HEK293T (cell line): ENCODE measurements around the gene SIGLEC7.

ENCODE experiments used
- CTCF ChIA-PET: fragments of 350-600 bp; formaldehyde crosslinking; extraction: SDS; loops from one replicate; lab custom pipeline; 2021; ENCODE audit warnings: antibody characterized with exemption, inconsistent platforms; lab: Yijun Ruan, JAX
- POLR2A ChIA-PET: fragments of 350-600 bp; formaldehyde crosslinking; extraction: SDS; loops from one replicate; lab custom pipeline; 2020; ENCODE audit warnings: antibody characterized with exemption, inconsistent platforms; lab: Yijun Ruan, JAX
- DNase-seq: peaks from one replicate; pipeline ENCODE4 v3.0.0; 2012; ENCODE audit warnings: mixed read lengths; ENCODE audit errors: extremely low spot score
- ARNT ChIP-seq: fragments of 450-650 bp; IDR thresholded peaks from 2 replicates; pipeline ENCODE4 v1.6.1; 2017; ENCODE audit warnings: mild to moderate bottlenecking
- BHLHE40 ChIP-seq: fragments of 450-650 bp; IDR thresholded peaks from 2 replicates; pipeline ENCODE4 v1.6.1; 2016; ENCODE audit warnings: mild to moderate bottlenecking, moderate library complexity, borderline replicate concordance
- CTBP1 ChIP-seq: fragments of 450-650 bp; IDR thresholded peaks from 2 replicates; pipeline ENCODE4 v1.6.1; 2016; ENCODE audit warnings: borderline replicate concordance
- ELF4 ChIP-seq: fragments of 450-650 bp; IDR thresholded peaks from 2 replicates; pipeline ENCODE4 v1.6.1; 2017; ENCODE audit warnings: antibody characterized with exemption
- FOXA1 ChIP-seq: fragments of 450-650 bp; IDR thresholded peaks from 2 replicates; pipeline ENCODE4 v1.6.1; 2016; ENCODE audit warnings: mild to moderate bottlenecking
- FOXK2 ChIP-seq: fragments of 450-650 bp; IDR thresholded peaks from 2 replicates; pipeline ENCODE4 v1.6.1; 2016; ENCODE audit warnings: mild to moderate bottlenecking
- FOXM1 ChIP-seq: fragments of 450-650 bp; IDR thresholded peaks from 2 replicates; pipeline ENCODE4 v1.6.1; 2017; ENCODE audit warnings: mild to moderate bottlenecking, borderline replicate concordance
- HDGF ChIP-seq: fragments of 450-650 bp; IDR thresholded peaks from 2 replicates; pipeline ENCODE4 v1.6.1; 2017; ENCODE audit warnings: antibody characterized with exemption, borderline replicate concordance
- L3MBTL2 ChIP-seq: fragments of 450-650 bp; conservative IDR thresholded peaks from 2 replicates; pipeline ENCODE4 v1.6.1; 2016; ENCODE audit warnings: mild to moderate bottlenecking
- LEF1 ChIP-seq: fragments of 450-650 bp; IDR thresholded peaks from 2 replicates; pipeline ENCODE4 v1.6.1; 2017; ENCODE audit warnings: mild to moderate bottlenecking, borderline replicate concordance
- NFRKB ChIP-seq: fragments of 450-650 bp; IDR thresholded peaks from 2 replicates; pipeline ENCODE4 v1.6.1; 2016; ENCODE audit warnings: mild to moderate bottlenecking, moderate library complexity
- PKNOX1 ChIP-seq: fragments of 450-650 bp; IDR thresholded peaks from 2 replicates; pipeline ENCODE4 v1.6.1; 2016
- SP1 ChIP-seq: fragments of 450-650 bp; IDR thresholded peaks from 2 replicates; pipeline ENCODE4 v1.6.1; 2017
- SUZ12 ChIP-seq: fragments of 450-650 bp; IDR thresholded peaks from 2 replicates; pipeline ENCODE4 v1.6.1; 2016; ENCODE audit warnings: mild to moderate bottlenecking
- TARDBP ChIP-seq: fragments of 450-650 bp; IDR thresholded peaks from 2 replicates; pipeline ENCODE4 v1.6.1; 2016
- ZNF384 ChIP-seq: fragments of 450-650 bp; IDR thresholded peaks from 2 replicates; pipeline ENCODE4 v1.6.1; 2016

SIGLEC7 gene

GRCh38 chr19:51187395-51188226 is 45.5 kb downstream of the SIGLEC7 start:
- POLR2A ChIA-PET, result no interaction called here
- TF ChIP-seq L3MBTL2 (no peak), SP1 (no peak), NFRKB (no peak), FOXA1 (no peak), FOXM1 (no peak), BHLHE40 (no peak), ARNT (no peak), HDGF (no peak), SUZ12 (no peak), ZNF384 (no peak), ELF4 (no peak), TARDBP (no peak), FOXK2 (no peak), LEF1 (no peak)
- no peak for DNase-seq
- CTCF ChIA-PET, result no interaction called here

GRCh38 chr19:51188227-51188559 is 46.1 kb downstream of the SIGLEC7 start:
- CTCF ChIA-PET, result no interaction called here
- no peak for DNase-seq
- POLR2A ChIA-PET, result no interaction called here
- TF ChIP-seq L3MBTL2 (no peak), NFRKB (no peak), FOXM1 (no peak), SP1 (no peak), TARDBP (no peak), SUZ12 (no peak)

- no peak for TF ChIP-seq CTBP1
- no peak for TF ChIP-seq BHLHE40
- no peak for TF ChIP-seq SP1
- TF ChIP-seq FOXK2, result no peak
- TF ChIP-seq ZNF384, result no peak
- TF ChIP-seq ELF4, result no peak
- no peak for TF ChIP-seq ARNT
- TF ChIP-seq HDGF, result no peak
- TF ChIP-seq FOXM1, result no peak
- TF ChIP-seq TARDBP, result no peak
- no peak for TF ChIP-seq PKNOX1
- no peak for TF ChIP-seq LEF1
- TF ChIP-seq L3MBTL2, result no peak
- no peak for TF ChIP-seq SUZ12
- no peak for TF ChIP-seq NFRKB
- TF ChIP-seq FOXA1, result no peak
- CTCF ChIA-PET, result no interaction called here
- POLR2A ChIA-PET, result no interaction called here
Observed at GRCh38 chr19:51192689-51193088, 50.6 kb downstream of the SIGLEC7 start.

GRCh38 chr19:51194527-51195315 is 52.6 kb downstream of the SIGLEC7 start:
- POLR2A ChIA-PET, result no interaction called here
- no peak for TF ChIP-seq PKNOX1
- CTCF ChIA-PET, result no interaction called here
- no peak for DNase-seq

More at GRCh38 chr19:51192689-51193088, 50.6 kb downstream of the SIGLEC7 start:
- DNase-seq, result no peak

- TF ChIP-seq FOXM1 (no peak), ELF4 (no peak), L3MBTL2 (no peak), FOXA1 (no peak), LEF1 (no peak)
- CTCF ChIA-PET, result no interaction called here
- POLR2A ChIA-PET, result no interaction called here
- no peak for DNase-seq
Observed at GRCh38 chr19:51195316-51195586, 53.1 kb downstream of the SIGLEC7 start.

- DNase-seq, result no peak
- CTCF ChIA-PET, result no interaction called here
- POLR2A ChIA-PET, result no interaction called here
- TF ChIP-seq ARNT (no peak), SP1 (no peak), FOXM1 (no peak), CTBP1 (no peak), ZNF384 (no peak), HDGF (no peak), NFRKB (no peak), BHLHE40 (no peak), ELF4 (no peak)
Observed at GRCh38 chr19:51195616-51196015, 53.5 kb downstream of the SIGLEC7 start.

- TF ChIP-seq NFRKB (no peak), PKNOX1 (no peak)
- POLR2A ChIA-PET, result no interaction called here
- DNase-seq, result no peak
- CTCF ChIA-PET, result no interaction called here
Observed at GRCh38 chr19:51196181-51196580, 54.1 kb downstream of the SIGLEC7 start.
